ENCODE results near the gene WDR81.

Gene WDR81

GRCh38 chr17:1783834-1784611 lies 59.5 kb downstream of the WDR81 start:
- peak; percentile 45 for DNase-seq (ENCODE audit: low spot score)
- TF ChIP-seq CTCF (IDR thresholded peaks at IDR 0.05; ENCODE audit: extremely low read depth, missing control alignments), result no peak

GRCh38 chr17:1785930-1786329 lies 61.4 kb downstream of the WDR81 start:
- no peak for TF ChIP-seq CTCF (IDR thresholded peaks at IDR 0.05; ENCODE audit: extremely low read depth, missing control alignments)
- DNase-seq (ENCODE audit: low spot score), result no peak

- TF ChIP-seq CTCF (IDR thresholded peaks at IDR 0.05; ENCODE audit: extremely low read depth, missing control alignments), result no peak
- no peak for DNase-seq (ENCODE audit: low spot score)
Measured at GRCh38 chr17:1786708-1787107, 62.2 kb downstream of the WDR81 start.

GRCh38 chr17:1787301-1787902 lies 62.9 kb downstream of the WDR81 start:
- TF ChIP-seq CTCF (IDR thresholded peaks at IDR 0.05; ENCODE audit: extremely low read depth, missing control alignments), result no peak
- no peak for DNase-seq (ENCODE audit: low spot score)
